Type B pancreatic cell (in vitro differentiated cells): ENCODE data around the gene ZBTB20. TPM values are rescaled to one million over a fixed set of nuclear protein-coding genes. Genes with fewer than 3 reads are reported as not detected.

Experiments
- DNase-seq: peaks from one replicate; pipeline ENCODE4 v3.0.0; 2021; ENCODE audit warnings: mixed read lengths; ENCODE audit not compliant: unreplicated experiment; ENCODE audit errors: extremely low spot score
- H3K27ac Mint-ChIP-seq: 2 replicates; pipeline ENCODE4 v1.8.0; 2021; ENCODE audit warnings: mild to moderate bottlenecking, mixed read lengths
- H3K27me3 Mint-ChIP-seq: 2 replicates; pipeline ENCODE4 v1.8.0; 2021; ENCODE audit warnings: mixed read lengths
- H3K36me3 Mint-ChIP-seq: 2 replicates; pipeline ENCODE4 v1.8.0; 2021; ENCODE audit warnings: mixed read lengths
- H3K4me1 Mint-ChIP-seq: one replicate; pipeline ENCODE4 v1.8.0; 2021; ENCODE audit warnings: mixed read lengths; ENCODE audit not compliant: unreplicated experiment
- H3K4me3 Mint-ChIP-seq: 2 replicates; pipeline ENCODE4 v1.8.0; 2021; ENCODE audit warnings: mild to moderate bottlenecking, mixed read lengths
- H3K9me3 Mint-ChIP-seq: 2 replicates; pipeline ENCODE4 v1.8.0; 2021; ENCODE audit warnings: mixed read lengths
- total RNA-seq: library from RNA; stranded (reverse); gene quantifications from 2 replicates; pipeline ENCODE4 v1.2.1, GENCODE V29; 2021; ENCODE audit warnings: low replicate concordance
- TF ChIP-seq, protein P1 (sequence below): fragments of 200-600 bp; sonication (generic); conservative IDR thresholded peaks from 2 replicates; pipeline ENCODE4 v1.5.0; 2021; ENCODE audit warnings: antibody characterized with exemption, mild to moderate bottlenecking

ZBTB20 gene
- total RNA-seq, 1 donor from 2014 or later, result 14.4 TPM

DNA sequence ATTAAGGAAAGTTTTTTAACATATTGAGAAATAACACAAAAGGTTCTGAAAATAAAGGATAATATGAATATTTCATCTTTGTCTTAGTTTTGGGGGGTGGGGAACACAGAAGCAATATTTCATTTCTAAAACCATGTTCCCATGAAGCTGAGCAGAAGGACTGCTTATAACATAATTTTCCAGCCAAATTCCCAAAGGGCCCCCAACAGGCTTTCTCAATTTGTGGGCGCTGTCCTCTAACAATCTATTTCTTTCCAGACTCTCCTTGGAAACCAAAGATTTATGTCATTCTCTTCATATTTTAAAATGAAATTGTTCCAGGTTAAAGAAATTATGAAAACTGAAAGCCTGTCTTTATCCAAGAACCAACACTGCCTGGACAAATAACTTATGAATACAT lies 273.5 kb downstream of the ZBTB20 start:
- H3K27me3 Mint-ChIP-seq, result no peaks in the 10 kb centered on the region
- no peak for DNase-seq
- no peak overlapping the region for H3K27ac Mint-ChIP-seq
- H3K9me3 Mint-ChIP-seq, result no peaks in the 10 kb centered on the region
- H3K36me3 Mint-ChIP-seq, result no peaks in the 10 kb centered on the region
- no peaks in the 10 kb centered on the region for H3K4me1 Mint-ChIP-seq
- no peak overlapping the region for H3K4me3 Mint-ChIP-seq
- TF ChIP-seq, protein P1, sequence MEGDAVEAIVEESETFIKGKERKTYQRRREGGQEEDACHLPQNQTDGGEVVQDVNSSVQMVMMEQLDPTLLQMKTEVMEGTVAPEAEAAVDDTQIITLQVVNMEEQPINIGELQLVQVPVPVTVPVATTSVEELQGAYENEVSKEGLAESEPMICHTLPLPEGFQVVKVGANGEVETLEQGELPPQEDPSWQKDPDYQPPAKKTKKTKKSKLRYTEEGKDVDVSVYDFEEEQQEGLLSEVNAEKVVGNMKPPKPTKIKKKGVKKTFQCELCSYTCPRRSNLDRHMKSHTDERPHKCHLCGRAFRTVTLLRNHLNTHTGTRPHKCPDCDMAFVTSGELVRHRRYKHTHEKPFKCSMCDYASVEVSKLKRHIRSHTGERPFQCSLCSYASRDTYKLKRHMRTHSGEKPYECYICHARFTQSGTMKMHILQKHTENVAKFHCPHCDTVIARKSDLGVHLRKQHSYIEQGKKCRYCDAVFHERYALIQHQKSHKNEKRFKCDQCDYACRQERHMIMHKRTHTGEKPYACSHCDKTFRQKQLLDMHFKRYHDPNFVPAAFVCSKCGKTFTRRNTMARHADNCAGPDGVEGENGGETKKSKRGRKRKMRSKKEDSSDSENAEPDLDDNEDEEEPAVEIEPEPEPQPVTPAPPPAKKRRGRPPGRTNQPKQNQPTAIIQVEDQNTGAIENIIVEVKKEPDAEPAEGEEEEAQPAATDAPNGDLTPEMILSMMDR, result no peak

DNA sequence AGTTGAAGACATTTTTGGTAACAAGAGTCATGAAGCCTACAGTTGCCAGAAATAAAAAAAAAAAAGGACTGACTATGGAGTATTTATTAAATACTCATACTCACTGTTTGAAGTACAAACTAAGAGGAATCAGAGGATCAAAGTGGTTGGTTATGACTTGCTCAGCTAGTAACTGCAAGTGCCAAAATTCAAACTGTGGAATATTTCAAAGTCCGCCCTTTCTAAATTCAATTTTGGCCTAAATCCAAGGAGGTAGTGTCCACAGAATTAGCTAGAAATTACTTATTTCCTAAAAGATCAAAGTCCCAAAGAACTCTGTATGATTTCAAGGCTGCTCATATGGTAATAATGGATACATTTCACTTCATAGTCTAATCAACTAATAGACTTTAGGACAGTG lies 274.5 kb downstream of the ZBTB20 start:
- Mint-ChIP-seq H3K4me3 (no peak overlapping the region), H3K9me3 (no peaks in the 10 kb centered on the region)

DNA sequence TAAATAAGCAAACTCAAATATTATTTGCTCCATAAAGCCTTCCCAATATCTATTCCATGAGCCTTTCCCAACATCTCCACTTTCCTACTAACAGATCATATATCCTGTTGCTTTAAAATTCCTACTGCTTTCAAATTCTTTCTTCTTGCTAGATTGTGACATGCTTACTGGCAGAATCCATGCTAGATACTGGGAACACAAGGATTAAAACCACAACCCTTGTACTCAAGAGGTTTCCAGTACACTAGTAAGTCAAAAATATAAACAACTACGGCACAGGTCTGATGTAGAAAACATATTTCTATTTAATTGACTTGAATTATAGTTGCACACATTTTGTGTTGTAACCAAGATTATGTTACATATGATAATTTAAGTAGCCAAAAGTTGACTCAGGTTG lies 275.0 kb downstream of the ZBTB20 start:
- DNase-seq, result no peak
- TF ChIP-seq, protein P1, result no peak
- Mint-ChIP-seq H3K36me3 (no peaks in the 10 kb centered on the region), H3K9me3 (no peaks in the 10 kb centered on the region), H3K27ac (no peak overlapping the region), H3K4me1 (no peaks in the 10 kb centered on the region), H3K27me3 (no peaks in the 10 kb centered on the region), H3K4me3 (no peak overlapping the region)

More for the DNA sequence above, 274.5 kb downstream of the ZBTB20 start:
- Mint-ChIP-seq H3K27ac (no peak overlapping the region), H3K27me3 (no peaks in the 10 kb centered on the region), H3K4me1 (no peaks in the 10 kb centered on the region), H3K36me3 (no peaks in the 10 kb centered on the region)
- no peak for DNase-seq
- TF ChIP-seq, protein P1, result no peak

DNA sequence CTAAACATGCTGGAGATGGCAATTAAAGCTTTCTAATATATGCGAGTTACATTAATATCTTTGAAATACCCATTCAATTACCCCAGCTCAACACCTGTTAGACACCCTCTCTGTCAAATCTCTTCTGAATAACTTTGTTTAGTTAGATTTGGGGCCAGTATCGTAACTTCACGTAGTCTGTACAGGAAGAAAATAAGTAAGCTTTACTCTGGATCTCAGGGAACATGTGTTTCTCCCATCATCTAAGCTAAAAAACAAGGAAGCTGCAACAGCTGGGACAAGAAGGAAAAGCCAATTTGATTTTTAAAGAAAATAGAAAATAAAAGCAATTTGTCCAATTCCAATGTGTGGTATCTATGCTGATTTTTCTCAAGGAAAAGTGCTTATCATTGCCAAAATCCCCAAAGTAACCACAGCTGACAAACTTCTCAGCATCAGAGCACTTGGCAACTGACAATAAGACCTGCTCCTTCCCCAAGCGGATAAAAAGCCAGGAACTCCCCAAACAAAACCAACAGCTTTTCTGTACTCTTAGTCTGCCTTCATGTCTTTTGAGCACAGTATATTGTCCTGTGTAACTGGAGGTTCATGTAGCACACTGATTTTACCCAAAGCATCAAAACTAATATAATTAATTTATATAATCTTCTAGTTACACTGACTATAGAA lies 279.1 kb downstream of the ZBTB20 start:
- Mint-ChIP-seq H3K4me1 (no peaks in the 10 kb centered on the region), H3K4me3 (no peak overlapping the region), H3K9me3 (no peaks in the 10 kb centered on the region), H3K27me3 (no peaks in the 10 kb centered on the region), H3K27ac (no peak overlapping the region), H3K36me3 (no peaks in the 10 kb centered on the region)
- TF ChIP-seq, protein P1, result no peak
- no peak for DNase-seq

DNA sequence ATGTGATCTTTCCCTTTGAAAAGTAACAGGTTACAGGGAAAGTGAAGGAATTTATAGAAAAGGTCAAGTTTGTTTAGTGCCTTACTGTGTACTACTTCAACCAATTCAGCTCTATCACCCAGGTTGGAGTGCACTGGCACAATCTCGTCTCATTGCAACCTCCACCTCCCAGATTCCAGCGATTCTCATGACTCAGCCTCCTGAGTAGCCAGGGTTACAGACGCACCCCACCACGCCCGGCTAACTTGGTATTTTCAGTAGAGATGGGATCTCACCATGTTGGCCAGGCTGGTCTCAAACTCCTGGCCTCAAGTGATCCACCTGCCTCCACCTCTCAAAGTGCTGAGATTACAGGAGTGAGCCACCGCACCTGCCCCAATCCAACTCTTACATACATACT lies 279.7 kb downstream of the ZBTB20 start:
- H3K27ac Mint-ChIP-seq, result no peak overlapping the region
- no peaks in the 10 kb centered on the region for H3K36me3 Mint-ChIP-seq
- H3K27me3 Mint-ChIP-seq, result no peaks in the 10 kb centered on the region
- no peaks in the 10 kb centered on the region for H3K4me1 Mint-ChIP-seq
- no peak overlapping the region for H3K4me3 Mint-ChIP-seq
- no peaks in the 10 kb centered on the region for H3K9me3 Mint-ChIP-seq
- DNase-seq, result no peak
- TF ChIP-seq, protein P1, result no peak
